Testis (tissue), 2 donors: ENCODE results near the gene ADAMTSL1.

Source experiments
- POLR2A ChIP-seq: fragments of 450-650 bp; IDR thresholded peaks from one replicate; pipeline ENCODE4 v1.6.1; 2017; ENCODE audit warnings: antibody characterized with exemption, mild to moderate bottlenecking, moderate library complexity
- TF ChIP-seq, protein P1 (sequence below), 3 experiments: fragments of 450-650 bp in 2 of 3; fragments of 200-600 bp in 1 of 3; sonication (generic) in 1 of 3; IDR thresholded peaks; one replicate each; pipeline ENCODE4 v1.5.1; 2016 to 2019; ENCODE audit warnings: antibody characterized with exemption in 3 of 3, mild to moderate bottlenecking in 2 of 3, moderate library complexity in 1 of 3

DNA sequence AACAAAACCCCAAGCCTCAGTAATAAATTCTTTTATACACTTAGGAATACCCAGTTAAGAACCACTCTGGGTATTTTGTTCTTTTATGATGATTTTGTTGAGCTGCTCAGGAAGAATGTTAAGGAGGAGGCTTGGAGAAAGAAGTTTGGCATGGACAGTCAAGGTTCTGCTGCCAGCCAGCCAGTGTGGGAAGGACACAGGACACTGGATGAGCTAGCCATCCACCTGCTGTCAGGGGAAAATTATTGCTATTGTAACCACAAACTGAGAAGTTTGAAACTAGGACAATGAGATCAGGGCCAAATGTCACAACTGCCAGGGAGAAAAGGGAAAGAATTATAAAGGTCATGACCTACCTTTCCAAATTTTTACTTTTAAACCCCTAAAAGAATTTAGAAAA, 25.9 kb upstream of the ADAMTSL1 start:
- no peak for TF ChIP-seq POLR2A
- TF ChIP-seq, protein P1, sequence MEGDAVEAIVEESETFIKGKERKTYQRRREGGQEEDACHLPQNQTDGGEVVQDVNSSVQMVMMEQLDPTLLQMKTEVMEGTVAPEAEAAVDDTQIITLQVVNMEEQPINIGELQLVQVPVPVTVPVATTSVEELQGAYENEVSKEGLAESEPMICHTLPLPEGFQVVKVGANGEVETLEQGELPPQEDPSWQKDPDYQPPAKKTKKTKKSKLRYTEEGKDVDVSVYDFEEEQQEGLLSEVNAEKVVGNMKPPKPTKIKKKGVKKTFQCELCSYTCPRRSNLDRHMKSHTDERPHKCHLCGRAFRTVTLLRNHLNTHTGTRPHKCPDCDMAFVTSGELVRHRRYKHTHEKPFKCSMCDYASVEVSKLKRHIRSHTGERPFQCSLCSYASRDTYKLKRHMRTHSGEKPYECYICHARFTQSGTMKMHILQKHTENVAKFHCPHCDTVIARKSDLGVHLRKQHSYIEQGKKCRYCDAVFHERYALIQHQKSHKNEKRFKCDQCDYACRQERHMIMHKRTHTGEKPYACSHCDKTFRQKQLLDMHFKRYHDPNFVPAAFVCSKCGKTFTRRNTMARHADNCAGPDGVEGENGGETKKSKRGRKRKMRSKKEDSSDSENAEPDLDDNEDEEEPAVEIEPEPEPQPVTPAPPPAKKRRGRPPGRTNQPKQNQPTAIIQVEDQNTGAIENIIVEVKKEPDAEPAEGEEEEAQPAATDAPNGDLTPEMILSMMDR (IDR thresholded peaks at IDR 0.05): no peak
